22Rv1 (cell line): ENCODE data around the gene TNK2.

Experiments
- ZFX ChIP-seq: fragments of 450-650 bp; IDR thresholded peaks from 2 replicates; pipeline ENCODE4 v1.6.1; 2017; ENCODE audit warnings: antibody characterized with exemption, borderline replicate concordance
- TF ChIP-seq, protein P1 (sequence below): fragments of 450-650 bp; IDR thresholded peaks from 2 replicates; pipeline ENCODE4 v1.5.1; 2017; ENCODE audit warnings: mild to moderate bottlenecking

DNA sequence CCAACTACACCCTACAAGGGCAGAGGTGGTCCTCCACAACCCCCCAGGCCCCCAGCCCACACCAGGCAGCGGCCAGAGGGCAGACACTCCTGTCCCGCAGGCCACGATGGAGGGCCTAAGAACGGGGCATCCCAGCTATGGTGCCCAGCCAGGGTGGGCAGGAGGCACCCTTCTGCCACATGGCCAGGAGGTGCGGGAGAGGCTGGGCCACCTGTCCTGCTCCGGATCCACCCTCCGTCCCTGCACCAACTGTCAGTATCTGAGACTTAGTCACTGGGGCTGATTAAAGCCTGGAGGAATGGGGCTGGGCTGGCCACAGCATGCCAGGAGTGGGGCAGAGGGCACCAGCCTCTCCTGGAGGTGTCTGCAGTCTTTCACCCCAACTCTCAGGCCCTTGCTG is 37.9 kb downstream of the TNK2 start:
- TF ChIP-seq, protein P1, sequence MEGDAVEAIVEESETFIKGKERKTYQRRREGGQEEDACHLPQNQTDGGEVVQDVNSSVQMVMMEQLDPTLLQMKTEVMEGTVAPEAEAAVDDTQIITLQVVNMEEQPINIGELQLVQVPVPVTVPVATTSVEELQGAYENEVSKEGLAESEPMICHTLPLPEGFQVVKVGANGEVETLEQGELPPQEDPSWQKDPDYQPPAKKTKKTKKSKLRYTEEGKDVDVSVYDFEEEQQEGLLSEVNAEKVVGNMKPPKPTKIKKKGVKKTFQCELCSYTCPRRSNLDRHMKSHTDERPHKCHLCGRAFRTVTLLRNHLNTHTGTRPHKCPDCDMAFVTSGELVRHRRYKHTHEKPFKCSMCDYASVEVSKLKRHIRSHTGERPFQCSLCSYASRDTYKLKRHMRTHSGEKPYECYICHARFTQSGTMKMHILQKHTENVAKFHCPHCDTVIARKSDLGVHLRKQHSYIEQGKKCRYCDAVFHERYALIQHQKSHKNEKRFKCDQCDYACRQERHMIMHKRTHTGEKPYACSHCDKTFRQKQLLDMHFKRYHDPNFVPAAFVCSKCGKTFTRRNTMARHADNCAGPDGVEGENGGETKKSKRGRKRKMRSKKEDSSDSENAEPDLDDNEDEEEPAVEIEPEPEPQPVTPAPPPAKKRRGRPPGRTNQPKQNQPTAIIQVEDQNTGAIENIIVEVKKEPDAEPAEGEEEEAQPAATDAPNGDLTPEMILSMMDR = no peak
- no peak for TF ChIP-seq ZFX
